Stimulated activated effector memory CD8-positive, alpha-beta T cell treated with anti-CD3 and anti-CD28 coated beads, Interleukin-12 subunit alpha, Interleukin-12 subunit beta, amount 100 ng/mL, for 72 hours (primary cell): ENCODE data around the gene CCDC69.
"Not testable (repeated sequence)": the region's sequence is repeated elsewhere in the genome, so short reads cannot be mapped to it uniquely, and the experiment has no call there.

Source experiments
- ATAC-seq: fragments of 150-1000 bp; cut with Tn5 transposase; 2 replicates; pipeline ENCODE4 v1.10.0; 2021
- DNase-seq, 2 donors: peaks; one replicate each; pipeline ENCODE4 v3.0.0; 2021 to 2022; ENCODE audit warnings: low spot score in 2 of 2
- H3K27ac Mint-ChIP-seq: one replicate; pipeline ENCODE4 v1.8.0; 2022; ENCODE audit warnings: mild to moderate bottlenecking, mixed read lengths
- H3K36me3 Mint-ChIP-seq: one replicate; pipeline ENCODE4 v1.8.0; 2022; ENCODE audit warnings: mild to moderate bottlenecking, mixed read lengths
- H3K4me1 Mint-ChIP-seq: one replicate; pipeline ENCODE4 v1.8.0; 2022; ENCODE audit warnings: mixed read lengths
- H3K4me3 Mint-ChIP-seq: one replicate; pipeline ENCODE4 v1.8.0; 2022; ENCODE audit warnings: mild to moderate bottlenecking, mixed read lengths
- H3K9me3 Mint-ChIP-seq: one replicate; pipeline ENCODE4 v1.8.0; 2022; ENCODE audit warnings: mixed read lengths

CCDC69 gene

GRCh38 chr5:151237685-151238084, 13.8 kb upstream of the CCDC69 start:
- Mint-ChIP-seq H3K27ac (no peak overlapping the region), H3K36me3 (no peaks in the 10 kb centered on the region), H3K4me3 (no peak overlapping the region), H3K9me3 (no peaks in the 10 kb centered on the region), H3K4me1 (peaks cover 17% of the 10 kb centered on the region)
- DNase-seq (no peak), ATAC-seq (no peak)

GRCh38 chr5:151236888-151237287, 13.0 kb upstream of the CCDC69 start:
- no peak for ATAC-seq
- DNase-seq = no peak
- peaks cover 17% of the 10 kb centered on the region for H3K4me1 Mint-ChIP-seq
- no peaks in the 10 kb centered on the region for H3K9me3 Mint-ChIP-seq
- no peaks in the 10 kb centered on the region for H3K36me3 Mint-ChIP-seq
- H3K27ac Mint-ChIP-seq = no peak overlapping the region
- H3K4me3 Mint-ChIP-seq = no peak overlapping the region

GRCh38 chr5:151235239-151235571, 11.3 kb upstream of the CCDC69 start:
- H3K9me3 Mint-ChIP-seq, H3K27ac Mint-ChIP-seq, H3K36me3 Mint-ChIP-seq, DNase-seq, H3K4me3 Mint-ChIP-seq, ATAC-seq: not testable (repeated sequence)
- peaks cover 17% of the 10 kb centered on the region for H3K4me1 Mint-ChIP-seq

- ATAC-seq (peak; percentile 84), DNase-seq (no peak)
- peaks cover 17% of the 10 kb centered on the region for H3K4me1 Mint-ChIP-seq
- no peaks in the 10 kb centered on the region for H3K36me3 Mint-ChIP-seq
- H3K27ac Mint-ChIP-seq = no peak overlapping the region
- H3K4me3 Mint-ChIP-seq = peak overlapping the region; percentile 5
- H3K9me3 Mint-ChIP-seq = no peaks in the 10 kb centered on the region
Observed at GRCh38 chr5:151234476-151235238, 10.8 kb upstream of the CCDC69 start.

GRCh38 chr5:151233616-151234085, 9.8 kb upstream of the CCDC69 start:
- Mint-ChIP-seq H3K36me3 (no peaks in the 10 kb centered on the region), H3K27ac (no peak overlapping the region), H3K9me3 (no peaks in the 10 kb centered on the region), H3K4me1 (peaks cover 17% of the 10 kb centered on the region), H3K4me3 (no peak overlapping the region)
- DNase-seq (no peak), ATAC-seq (no peak)

- H3K4me3 Mint-ChIP-seq = no peak overlapping the region
- no peaks in the 10 kb centered on the region for H3K36me3 Mint-ChIP-seq
- DNase-seq (no peak), ATAC-seq (no peak)
- peaks cover 17% of the 10 kb centered on the region for H3K4me1 Mint-ChIP-seq
- H3K9me3 Mint-ChIP-seq = no peaks in the 10 kb centered on the region
- H3K27ac Mint-ChIP-seq = no peak overlapping the region
Observed at GRCh38 chr5:151231359-151231758, 7.5 kb upstream of the CCDC69 start.

- Mint-ChIP-seq H3K4me3 (no peak overlapping the region), H3K36me3 (no peaks in the 10 kb centered on the region)
Observed at GRCh38 chr5:151230048-151230680, 6.3 kb upstream of the CCDC69 start.

GRCh38 chr5:151228986-151229385, 5.1 kb upstream of the CCDC69 start:
- ATAC-seq (no peak), DNase-seq (no peak)
- Mint-ChIP-seq H3K36me3 (no peaks in the 10 kb centered on the region), H3K27ac (no peak overlapping the region), H3K9me3 (no peaks in the 10 kb centered on the region), H3K4me3 (no peak overlapping the region), H3K4me1 (peaks cover 14% of the 10 kb centered on the region)

More at GRCh38 chr5:151230048-151230680, 6.3 kb upstream of the CCDC69 start:
- DNase-seq (no peak), ATAC-seq (no peak)
- H3K4me1 Mint-ChIP-seq = peaks cover 16% of the 10 kb centered on the region
- no peaks in the 10 kb centered on the region for H3K9me3 Mint-ChIP-seq
- no peak overlapping the region for H3K27ac Mint-ChIP-seq

GRCh38 chr5:151227918-151228447, 4.1 kb upstream of the CCDC69 start:
- peaks cover 14% of the 10 kb centered on the region for H3K4me1 Mint-ChIP-seq
- no peak for ATAC-seq
- DNase-seq = no peak
- no peaks in the 10 kb centered on the region for H3K9me3 Mint-ChIP-seq
- no peak overlapping the region for H3K27ac Mint-ChIP-seq
- no peaks in the 10 kb centered on the region for H3K36me3 Mint-ChIP-seq
- H3K4me3 Mint-ChIP-seq = no peak overlapping the region

GRCh38 chr5:151225475-151225874, 1.6 kb upstream of the CCDC69 start:
- no peaks in the 10 kb centered on the region for H3K9me3 Mint-ChIP-seq
- H3K36me3 Mint-ChIP-seq = peaks cover under 1% of the 10 kb centered on the region
- H3K4me1 Mint-ChIP-seq = peaks cover 39% of the 10 kb centered on the region
- no peak overlapping the region for H3K4me3 Mint-ChIP-seq
- ATAC-seq (no peak), DNase-seq (no peak)
- H3K27ac Mint-ChIP-seq = peak overlapping the region; percentile 96

GRCh38 chr5:151225071-151225470, 1.2 kb upstream of the CCDC69 start:
- H3K4me3 Mint-ChIP-seq = peak overlapping the region; percentile 76
- H3K27ac Mint-ChIP-seq = peak overlapping the region; percentile 96
- ATAC-seq (no peak), DNase-seq (no peak)
- H3K36me3 Mint-ChIP-seq = peaks cover 4% of the 10 kb centered on the region
- H3K4me1 Mint-ChIP-seq = peaks cover 43% of the 10 kb centered on the region
- no peaks in the 10 kb centered on the region for H3K9me3 Mint-ChIP-seq

GRCh38 chr5:151224372-151224771, 480 bp upstream of the CCDC69 start:
- Mint-ChIP-seq H3K27ac (peak overlapping the region; percentile 96), H3K36me3 (peaks cover 8% of the 10 kb centered on the region), H3K4me1 (peaks cover 49% of the 10 kb centered on the region), H3K9me3 (no peaks in the 10 kb centered on the region), H3K4me3 (peak overlapping the region; percentile 76)
- no peak for DNase-seq
- ATAC-seq = no peak

GRCh38 chr5:151222790-151223446, 974 bp downstream of the CCDC69 start:
- Mint-ChIP-seq H3K27ac (peak overlapping the region; percentile 96), H3K4me1 (peaks cover 63% of the 10 kb centered on the region), H3K9me3 (no peaks in the 10 kb centered on the region), H3K4me3 (peak overlapping the region; percentile 76), H3K36me3 (peaks cover 21% of the 10 kb centered on the region)
- ATAC-seq (peak; percentile 88), DNase-seq (peak in 1 of 2 donors; percentile 35)

GRCh38 chr5:151222054-151222789, 1.7 kb downstream of the CCDC69 start:
- ATAC-seq = no peak
- no peaks in the 10 kb centered on the region for H3K9me3 Mint-ChIP-seq
- peaks cover 21% of the 10 kb centered on the region for H3K36me3 Mint-ChIP-seq
- peak overlapping the region; percentile 96 for H3K27ac Mint-ChIP-seq
- no peak for DNase-seq
- peak overlapping the region; percentile 76 for H3K4me3 Mint-ChIP-seq
- peaks cover 70% of the 10 kb centered on the region for H3K4me1 Mint-ChIP-seq

GRCh38 chr5:151221574-151221973, 2.3 kb downstream of the CCDC69 start:
- peak overlapping the region; percentile 76 for H3K4me3 Mint-ChIP-seq
- no peak for DNase-seq
- H3K9me3 Mint-ChIP-seq = no peaks in the 10 kb centered on the region
- H3K27ac Mint-ChIP-seq = peak overlapping the region; percentile 96
- peaks cover 75% of the 10 kb centered on the region for H3K4me1 Mint-ChIP-seq
- peak; percentile 56 for ATAC-seq
- H3K36me3 Mint-ChIP-seq = peaks cover 26% of the 10 kb centered on the region
